Kidney (tissue), 14 donors: ENCODE measurements around the gene LAMA4. TPM values are rescaled to one million over a fixed set of nuclear protein-coding genes. Genes with fewer than 3 reads are reported as not detected.
"Not testable (repeated sequence)": the region's sequence is repeated elsewhere in the genome, so short reads cannot be mapped to it uniquely, and the experiment has no call there.

Source experiments
- DNase-seq, 5 donors: peaks; one replicate each; pipeline ENCODE4 v3.0.0-alpha.2; 2013 to 2020
- FAIRE-seq: peaks from 2 replicates; lab custom pipeline; 2012; peaks lifted over from hg19 to GRCh38; lab: Jason Lieb, UNC
- H3K27ac ChIP-seq, 2 donors: one replicate each; pipeline ENCODE4 v1.7.0; 2013; ENCODE audit warnings: low read depth in 2 of 2, low read length in 2 of 2, inconsistent platforms in 1 of 2
- H3K27me3 ChIP-seq: one replicate; pipeline ENCODE4 v1.7.1; 2013; ENCODE audit warnings: low read length, inconsistent platforms; ENCODE audit not compliant: control insufficient read depth, insufficient read depth
- H3K36me3 ChIP-seq, 3 donors: one replicate each; pipeline versions ENCODE4 v1.7.0 to v1.7.1; 2013; ENCODE audit warnings: low read length in 3 of 3, control low read depth in 1 of 3, inconsistent platforms in 1 of 3; ENCODE audit not compliant: insufficient read depth in 3 of 3, control insufficient read depth in 2 of 3
- H3K4me1 ChIP-seq, 3 donors: one replicate each; pipeline versions ENCODE4 v1.7.0 to v1.7.1; 2013; ENCODE audit warnings: low read length in 3 of 3, inconsistent platforms in 1 of 3, low read depth in 1 of 3; ENCODE audit not compliant: control insufficient read depth in 2 of 3, insufficient read depth in 2 of 3
- H3K4me3 ChIP-seq, 3 donors: one replicate each; pipeline versions ENCODE4 v1.7.0 to v1.8.1; 2013; ENCODE audit warnings: low read length in 3 of 3, control low read depth in 1 of 3, inconsistent platforms in 1 of 3
- H3K9ac ChIP-seq, 3 donors: one replicate each; pipeline versions ENCODE4 v1.7.0 to v1.7.1; 2013; ENCODE audit warnings: low read length in 3 of 3, control low read depth in 1 of 3, inconsistent platforms in 1 of 3
- H3K9me3 ChIP-seq, 3 donors: one replicate each; pipeline versions ENCODE4 v1.7.0 to v1.7.1; 2013; ENCODE audit warnings: low read length in 3 of 3, control low read depth in 1 of 3, inconsistent platforms in 1 of 3; ENCODE audit not compliant: control insufficient read depth in 2 of 3, insufficient read depth in 1 of 3
- intact Hi-C: fragments of 100-400 bp; cut with DNase I; formaldehyde crosslinking; loops from one replicate; pipeline ENCODE4 v1.11.1; 2022
- polyA plus RNA-seq: library from polyadenylated mRNA; stranded (reverse); fragments of 350-450 nt; fragmentation: Illumina TruSeq; extraction: RNeasy Lipid Tissue Mini Kit (QIAGEN cat#74804); gene quantifications from one replicate; pipeline ENCODE4 v1.2.3, GENCODE V29; 2014; ENCODE audit warnings: low read depth, low replicate concordance; ENCODE audit not compliant: insufficient read depth
- total RNA-seq: library from RNA; stranded (reverse); fragmentation: NEBNext Ultra II Directional; extraction: Animal tissue kit (Norgen Biotek cat#: 25700); gene quantifications from one replicate; pipeline ENCODE4 v1.2.1, GENCODE V29; 2021
- TF ChIP-seq, protein P1 (sequence below): IDR thresholded peaks from 3 replicates; pipeline ENCODE4 v1.5.1; 2012; ENCODE audit warnings: mild to moderate bottlenecking, moderate library complexity, borderline replicate concordance; ENCODE audit not compliant: insufficient read depth; ENCODE audit errors: extremely low read depth
- donor health status: control.
- donor health status: control.
- donor health status: control.
- donor health status: control.
- donor health status: control.
- donor health status: DM: yes; HTN: yes; CAD: no.
- donor health status: Normal renal cell carcinoma (clear cell type).

Gene LAMA4
- total and polyA plus RNA-seq, 2 donors from 2014 or later = 5.6 to 20.7 TPM

GRCh38 chr6:112109262-112109661 lies 145.1 kb downstream of the LAMA4 start:
- Histone ChIP-seq H3K27me3 (no peaks in the 10 kb centered on the region), H3K36me3 (peaks cover 0 to 2% (median 0%) of the 10 kb centered on the region in 3 donors), H3K4me1 (no peaks in the 10 kb centered on the region), H3K9me3 (no peaks in the 10 kb centered on the region), H3K4me3 (no peak overlapping the region), H3K9ac (no peak overlapping the region), H3K27ac (no peak overlapping the region)
- DNase-seq (peak in 3 of 5 donors; percentile 46 to 84 (median 62)), FAIRE-seq (no peak)
- TF ChIP-seq, protein P1, sequence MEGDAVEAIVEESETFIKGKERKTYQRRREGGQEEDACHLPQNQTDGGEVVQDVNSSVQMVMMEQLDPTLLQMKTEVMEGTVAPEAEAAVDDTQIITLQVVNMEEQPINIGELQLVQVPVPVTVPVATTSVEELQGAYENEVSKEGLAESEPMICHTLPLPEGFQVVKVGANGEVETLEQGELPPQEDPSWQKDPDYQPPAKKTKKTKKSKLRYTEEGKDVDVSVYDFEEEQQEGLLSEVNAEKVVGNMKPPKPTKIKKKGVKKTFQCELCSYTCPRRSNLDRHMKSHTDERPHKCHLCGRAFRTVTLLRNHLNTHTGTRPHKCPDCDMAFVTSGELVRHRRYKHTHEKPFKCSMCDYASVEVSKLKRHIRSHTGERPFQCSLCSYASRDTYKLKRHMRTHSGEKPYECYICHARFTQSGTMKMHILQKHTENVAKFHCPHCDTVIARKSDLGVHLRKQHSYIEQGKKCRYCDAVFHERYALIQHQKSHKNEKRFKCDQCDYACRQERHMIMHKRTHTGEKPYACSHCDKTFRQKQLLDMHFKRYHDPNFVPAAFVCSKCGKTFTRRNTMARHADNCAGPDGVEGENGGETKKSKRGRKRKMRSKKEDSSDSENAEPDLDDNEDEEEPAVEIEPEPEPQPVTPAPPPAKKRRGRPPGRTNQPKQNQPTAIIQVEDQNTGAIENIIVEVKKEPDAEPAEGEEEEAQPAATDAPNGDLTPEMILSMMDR = no peak
- intact Hi-C loops = no loop called here

DNA sequence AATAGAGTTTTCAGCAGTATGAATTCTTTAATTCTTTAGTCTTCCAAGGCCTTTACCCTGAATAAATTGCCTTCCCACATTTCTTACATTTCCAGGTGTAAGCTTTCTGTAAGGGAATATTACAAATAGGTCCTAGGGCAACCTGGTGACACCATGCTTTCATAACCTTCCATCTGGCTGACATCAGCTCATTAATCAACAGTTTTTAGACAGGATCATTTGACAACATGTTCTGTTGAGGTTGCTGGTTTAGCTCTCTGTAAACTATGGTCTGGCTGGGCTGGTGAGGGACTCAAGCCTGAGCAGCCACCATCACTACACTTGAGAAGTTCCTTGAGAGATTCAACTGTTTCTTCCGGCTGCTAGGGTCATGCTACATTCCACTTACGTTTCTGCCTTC lies 147.8 kb downstream of the LAMA4 start:
- H3K9ac ChIP-seq = no peak overlapping the region
- H3K27me3 ChIP-seq = no peaks in the 10 kb centered on the region
- no peak overlapping the region for H3K27ac ChIP-seq
- peaks cover 0 to 2% (median 0%) of the 10 kb centered on the region in 3 donors for H3K36me3 ChIP-seq
- FAIRE-seq = no peak
- H3K4me3 ChIP-seq = no peak overlapping the region
- TF ChIP-seq, protein P1 = no peak
- H3K4me1 ChIP-seq = no peaks in the 10 kb centered on the region
- intact Hi-C loops = no loop called here
- no peaks in the 10 kb centered on the region for H3K9me3 ChIP-seq
- no peak for DNase-seq

- H3K27ac ChIP-seq, H3K36me3 ChIP-seq, FAIRE-seq, H3K4me3 ChIP-seq, H3K27me3 ChIP-seq, H3K4me1 ChIP-seq, DNase-seq, H3K9ac ChIP-seq, H3K9me3 ChIP-seq, intact Hi-C loops: not testable (repeated sequence)
Measured at GRCh38 chr6:112106026-112106425, 148.3 kb downstream of the LAMA4 start.

DNA sequence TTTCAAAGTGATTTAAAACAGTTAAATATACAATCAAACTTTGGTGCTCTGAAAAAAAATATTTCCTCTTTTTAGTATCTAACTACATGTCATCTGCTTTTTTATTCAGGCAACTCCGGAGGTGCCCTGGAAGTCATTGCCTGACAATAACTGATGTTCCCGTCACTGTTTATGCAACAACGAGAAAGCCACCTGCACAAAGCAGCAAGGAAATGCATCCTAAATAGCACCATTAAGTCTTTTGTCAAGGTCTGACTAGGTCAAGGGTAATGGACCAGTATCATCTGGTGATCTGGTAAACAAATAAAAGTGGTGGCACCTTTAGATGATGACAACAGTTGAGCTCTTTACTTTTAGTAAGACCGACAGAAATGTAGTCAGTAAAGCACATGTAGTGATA lies 153.8 kb downstream of the LAMA4 start:
- intact Hi-C loops = no loop called here
- no peaks in the 10 kb centered on the region for H3K27me3 ChIP-seq
- H3K9ac ChIP-seq = no peak overlapping the region
- no peak overlapping the region for H3K4me3 ChIP-seq
- H3K27ac ChIP-seq = no peak overlapping the region
- FAIRE-seq (no peak), DNase-seq (no peak)
- no peaks in the 10 kb centered on the region for H3K9me3 ChIP-seq
- H3K4me1 ChIP-seq = no peaks in the 10 kb centered on the region
- TF ChIP-seq, protein P1 = no peak
- H3K36me3 ChIP-seq = peaks cover 0 to 4% (median 3%) of the 10 kb centered on the region in 3 donors
